Measurements from ENCODE around the gene THAP4. TPM values are rescaled to one million over a fixed set of nuclear protein-coding genes. Genes with fewer than 3 reads are reported as not detected.

Gene THAP4
- total and polyA plus RNA-seq, 2 of the 4 experiments (the other 2 are of a cell fraction) = 33.9 to 55.1 TPM

GRCh38 chr2:241574911-241575623 is 61.9 kb downstream of the THAP4 start:
- no peak overlapping the region for H2BK5ac ChIP-seq (ENCODE audit: low read depth, low read length, poor library complexity, severe bottlenecking)
- H2BK15ac ChIP-seq (ENCODE audit: low read depth, low read length) = no peak overlapping the region
- H2AK5ac ChIP-seq (ENCODE audit: low read depth, low read length) = no peak overlapping the region
- H3K9me3 ChIP-seq (ENCODE audit: control insufficient read depth, insufficient read depth, low read length) = no peaks in the 10 kb centered on the region
- H4K5ac ChIP-seq (ENCODE audit: low read depth, low read length) = no peak overlapping the region
- H3K4me1 ChIP-seq (ENCODE audit: control insufficient read depth, insufficient read depth, low read length) = peaks cover 5% of the 10 kb centered on the region; the same call in 1 of the 2 replicates
- no peaks in the 10 kb centered on the region; the same call in 1 of the 2 replicates for H3K9me1 ChIP-seq (ENCODE audit: insufficient read depth, low read length)
- no peaks in the 10 kb centered on the region; a peak in 1 of 4 replicates for H3K79me1 ChIP-seq (ENCODE audit: low read depth in 1 of 2, low read length in 2 of 2)
- no peak for TF ChIP-seq NFE2L2 (IDR thresholded peaks at IDR 0.05; ENCODE audit: low read depth, low read length)
- no peak for TF ChIP-seq RCOR1 (IDR thresholded peaks at IDR 0.05; ENCODE audit: insufficient replicate concordance, low read length)
- TF ChIP-seq CEBPB (IDR thresholded peaks at IDR 0.05; ENCODE audit: low read depth, low read length) = no peak
- no peak for TF ChIP-seq MXI1 (IDR thresholded peaks at IDR 0.05; ENCODE audit: borderline replicate concordance, low read depth, low read length)
- no peak for TF ChIP-seq RAD21 (IDR thresholded peaks at IDR 0.05; ENCODE audit: low read length)
- TF ChIP-seq CHD1 (IDR thresholded peaks at IDR 0.05; ENCODE audit: low read depth, low read length) = no peak
- TF ChIP-seq MAZ (IDR thresholded peaks at IDR 0.05; ENCODE audit: borderline replicate concordance, low read depth, low read length) = no peak
- no peak for TF ChIP-seq CTCF (conservative IDR thresholded peaks at IDR 0.05; ENCODE audit: low read depth, low read length)
- TF ChIP-seq MAFK (IDR thresholded peaks at IDR 0.05; ENCODE audit: low read depth, low read length) = no peak
- WGBS, 2 experiments (ENCODE audit: extremely low coverage in 2 of 2, insufficient read length in 1 of 2) = 72% methylated on average over 2 of the region's 7 CpGs; no CpG with 5 or more reads in 1 of the 2 experiments
- no peak overlapping the region for H3K14ac ChIP-seq (replicated peaks; ENCODE audit: low read depth, low read length)
- no peak overlapping the region for H2AFZ ChIP-seq (replicated peaks; ENCODE audit: low read length, poor library complexity)
- H3K4me3 ChIP-seq (ENCODE audit: insufficient read depth, low read depth, low read length) = no peak overlapping the region
- DNase-seq = no peak
- H3K56ac ChIP-seq (ENCODE audit: extremely low read depth, insufficient read depth, low read length) = no peak overlapping the region
- peaks cover 23% of the 10 kb centered on the region for H3K36me3 ChIP-seq (ENCODE audit: control insufficient read depth, insufficient read depth, low read length)
- H3K9ac ChIP-seq (ENCODE audit: low read depth, low read length) = no peak overlapping the region
- no peak overlapping the region for H2AK9ac ChIP-seq (replicated peaks; ENCODE audit: low read depth, low read length, poor library complexity)
- no peak overlapping the region for H3K18ac ChIP-seq (ENCODE audit: low read depth, low read length)
- dilution Hi-C loops (cut with HindIII; ENCODE audit: low sequenced_read_pairs, unreplicated experiment) = no loop called here
- POLR2A ChIA-PET (ENCODE audit: unreplicated experiment) = no interaction called here
- H4K91ac ChIP-seq (ENCODE audit: insufficient read depth, low read depth, low read length) = no peak overlapping the region
- no peak overlapping the region for H4K8ac ChIP-seq (ENCODE audit: low read depth in 2 of 2, low read length in 2 of 2)
- H2BK20ac ChIP-seq (ENCODE audit: low read depth, low read length) = no peak overlapping the region
- H3K4me2 ChIP-seq (ENCODE audit: low read depth, low read length) = no peak overlapping the region
- intact Hi-C loops (cut with micrococcal nuclease) = no loop called here
- BruUV-seq (replicated peaks) = no TSS peak
- no peak overlapping the region for H3K27ac ChIP-seq (ENCODE audit: insufficient read depth, low read length)
- H3K4ac ChIP-seq (ENCODE audit: low read depth, low read length) = no peak overlapping the region
- H3K27me3 ChIP-seq (ENCODE audit: control insufficient read depth, insufficient read depth, low read length) = no peaks in the 10 kb centered on the region
- CTCF ChIA-PET = no interaction called here
- H4K20me1 ChIP-seq (ENCODE audit: insufficient read depth, low read length) = peaks cover 19% of the 10 kb centered on the region
- H2BK120ac ChIP-seq (ENCODE audit: low read depth, low read length) = no peak overlapping the region
- in situ Hi-C loops (cut with MboI; ENCODE audit: low sequenced_read_pairs) = no loop called here
- no peak; the same call in none of the 2 replicates for ATAC-seq (ENCODE audit: low read depth)
- no peak overlapping the region for H3K23ac ChIP-seq (ENCODE audit: low read depth, low read length)
